A549 (cell line): Measurements from ENCODE around the gene ISOC1. TPM values are rescaled to one million over a fixed set of nuclear protein-coding genes. Genes with fewer than 3 reads are reported as not detected.

ENCODE experiments used
- ATAC-seq, 2 experiments: fragments of 200-7000 bp in 1 of 2; fragments of >200 bp in 1 of 2; cut with Nextera tagmentation in 1 of 2; cut with Tn5 transposase in 1 of 2; 3 replicates each; pipeline versions ENCODE4 v1.8.0 to v1.9.1; 2018 to 2020; ENCODE audit warnings: mild to moderate bottlenecking in 1 of 2, moderate library complexity in 1 of 2
- CTCF ChIA-PET: fragments of 300-600 bp; sonication (Branson Sonifier 250); formaldehyde crosslinking; extraction: SDS; loops from one replicate; lab custom pipeline; 2021; ENCODE audit warnings: antibody characterized with exemption, inconsistent platforms; lab: Yijun Ruan, JAX
- POLR2A ChIA-PET: fragments of 350-600 bp; formaldehyde crosslinking; extraction: SDS; loops from one replicate; lab custom pipeline; 2021; ENCODE audit warnings: antibody characterized with exemption, inconsistent platforms; lab: Yijun Ruan, JAX
- DNase-seq, 2 experiments: peaks; one replicate each; pipeline versions ENCODE4 v3.0.0 to v3.0.0-alpha.2; 2011 to 2016; ENCODE audit warnings: low read depth in 1 of 2, low spot score in 1 of 2
- FAIRE-seq: peaks from 2 replicates; lab custom pipeline; 2011; peaks lifted over from hg19 to GRCh38; lab: Jason Lieb, UNC
- H3K27ac ChIP-seq, 2 experiments: fragments of >200 bp; sonication (Bioruptor Twin); formaldehyde crosslinking; 3 replicates each; pipeline ENCODE4 v1.5.1; 2016 to 2017
- H3K4me1 ChIP-seq: fragments of >200 bp; sonication (Bioruptor Twin); formaldehyde crosslinking; 3 replicates; pipeline ENCODE4 v1.6.1; 2016
- H3K4me2 ChIP-seq: fragments of >200 bp; sonication (Bioruptor Twin); formaldehyde crosslinking; 3 replicates; pipeline ENCODE4 v1.6.1; 2016
- H3K4me3 ChIP-seq: fragments of >200 bp; sonication (Bioruptor Twin); formaldehyde crosslinking; 3 replicates; pipeline ENCODE4 v1.5.1; 2016
- H3K9me3 ChIP-seq: fragments of >200 bp; sonication (Bioruptor Twin); formaldehyde crosslinking; 3 replicates; pipeline ENCODE4 v1.6.1; 2016
- BHLHE40 ChIP-seq: IDR thresholded peaks from 2 replicates; pipeline ENCODE4 v1.6.1; 2012; ENCODE audit warnings: low read depth, low read length, inconsistent platforms
- CBX8 ChIP-seq: fragments of 200-600 bp; sonication (generic); IDR thresholded peaks from 2 replicates; pipeline ENCODE4 v1.6.1; 2016
- CHD2 ChIP-seq: fragments of 150-350 bp; IDR thresholded peaks from 2 replicates; pipeline ENCODE4 v1.6.1; 2014; ENCODE audit warnings: low read length; ENCODE audit not compliant: partially characterized antibody
- CHD4 ChIP-seq: fragments of 200-600 bp; sonication (generic); IDR thresholded peaks from 2 replicates; pipeline ENCODE4 v1.6.1; 2016; ENCODE audit warnings: antibody characterized with exemption, mild to moderate bottlenecking, borderline replicate concordance
- E2F6 ChIP-seq: IDR thresholded peaks from 2 replicates; pipeline ENCODE4 v1.6.1; 2012; ENCODE audit warnings: low read depth, borderline replicate concordance
- FOSL2 ChIP-seq, 2 experiments: fragments of 450-650 bp in 1 of 2; fragments of >200 bp in 1 of 2; sonication (Bioruptor Twin) in 1 of 2; formaldehyde crosslinking; IDR thresholded peaks; 2 replicates each; pipeline versions ENCODE4 v1.5.0 to v1.6.1; 2016 to 2020; ENCODE audit warnings: mild to moderate bottlenecking in 1 of 2, moderate library complexity in 1 of 2
- HDAC2 ChIP-seq: fragments of 200-600 bp; sonication (generic); IDR thresholded peaks from 2 replicates; pipeline ENCODE4 v1.6.1; 2016
- HES2 ChIP-seq: fragments of >200 bp; sonication (Bioruptor Twin); formaldehyde crosslinking; IDR thresholded peaks from 2 replicates; pipeline ENCODE4 v1.6.1; 2016
- HEYL ChIP-seq: fragments of 250-450 bp; sonication (Bioruptor Pico); IDR thresholded peaks from 2 replicates; pipeline ENCODE4 v1.8.0; 2021; ENCODE audit warnings: mild to moderate bottlenecking, moderate library complexity
- HMGXB4 ChIP-seq: fragments of 250-450 bp; sonication (Bioruptor Pico); IDR thresholded peaks from 2 replicates; pipeline ENCODE4 v1.5.0; 2021; ENCODE audit warnings: mild to moderate bottlenecking, moderate library complexity, borderline replicate concordance
- HOXB5 ChIP-seq: fragments of 250-450 bp; sonication (Bioruptor Pico); IDR thresholded peaks from 2 replicates; pipeline ENCODE4 v1.5.0; 2020; ENCODE audit warnings: mild to moderate bottlenecking, moderate library complexity
- JUNB ChIP-seq: fragments of >200 bp; sonication (Bioruptor Twin); formaldehyde crosslinking; IDR thresholded peaks from 2 replicates; pipeline ENCODE4 v1.6.1; 2016
- KDM5A ChIP-seq: fragments of 200-600 bp; sonication (generic); IDR thresholded peaks from 2 replicates; pipeline ENCODE4 v1.6.1; 2016; ENCODE audit warnings: antibody characterized with exemption, mild to moderate bottlenecking
- MAX ChIP-seq: IDR thresholded peaks from 2 replicates; pipeline ENCODE4 v1.6.1; 2012
- MYC ChIP-seq: IDR thresholded peaks from 2 replicates; pipeline ENCODE4 v1.6.1; 2012; ENCODE audit warnings: mild to moderate bottlenecking, inconsistent platforms, low read length, improper control_type of control experiment, borderline replicate concordance
- PBX3 ChIP-seq: IDR thresholded peaks from 2 replicates; pipeline ENCODE4 v1.6.1; 2012
- POLR2A ChIP-seq: IDR thresholded peaks from 2 replicates; pipeline ENCODE4 v1.6.1; 2012; ENCODE audit warnings: mild to moderate bottlenecking, low read length
- WGBS: methylation state at CpG from one replicate; pipeline ENCODE4 v1.1.6; 2017; ENCODE audit errors: missing lambda C conversion rate; 5-methylcytosine and 5-hydroxymethylcytosine counted together
- polyA plus RNA-seq, 4 experiments: library from polyadenylated mRNA; depleted of rRNA in 3 of 4; stranded (reverse); fragments of >200 nt; fragmentation: RNase III in 1 of 4; extraction: RNeasy Plus Mini Kit Qiagen cat#74134 plus additional on column Dnase treatment in 1 of 4; gene quantifications; 2 replicates in 3 of 4; 3 replicates in 1 of 4; pipeline ENCODE4 v1.2.3, GENCODE V29; 2011 to 2017

Gene ISOC1
- polyA plus RNA-seq, 2 of the 4 experiments (the other 2 are of a cell fraction), result 17.3 to 31.6 TPM

GRCh38 chr5:129099184-129099569 lies 4.6 kb downstream of the ISOC1 start:
- ATAC-seq, result no peak
- no peak overlapping the region for H3K27ac ChIP-seq
- DNase-seq, result no peak

GRCh38 chr5:129101794-129102193 lies 7.2 kb downstream of the ISOC1 start:
- ATAC-seq (0 out of 6 replicates have a peak, but pooled peaks of 1 of the 2 experiments have one; percentile 50), FAIRE-seq (no peak), DNase-seq (no peak)
- H3K4me3 ChIP-seq, result no peak overlapping the region
- POLR2A ChIA-PET, result no interaction called here
- H3K9me3 ChIP-seq, result no peaks in the 10 kb centered on the region
- no peaks in the 10 kb centered on the region for H3K4me1 ChIP-seq
- no peak for TF ChIP-seq CHD4
- no peak for TF ChIP-seq E2F6
- no peak for TF ChIP-seq BHLHE40
- no peak for TF ChIP-seq MYC
- TF ChIP-seq CHD2, result no peak
- TF ChIP-seq HOXB5 (CRISPR knock-in tag), result no peak
- no peak for TF ChIP-seq JUNB
- no peak for TF ChIP-seq FOSL2 (IDR thresholded peaks at IDR 0.05)
- TF ChIP-seq FOSL2 (CRISPR knock-in tag; IDR thresholded peaks at IDR 0.05), result no peak
- no peak overlapping the region for H3K4me2 ChIP-seq
- CTCF ChIA-PET, result no interaction called here
- WGBS, result 92% methylated on average over 2 of the region's 2 CpGs
- H3K27ac ChIP-seq, result no peak overlapping the region

More at GRCh38 chr5:129099184-129099569, 4.6 kb downstream of the ISOC1 start:
- CTCF ChIA-PET, result interaction anchor here (1.0 kb wide), 1 partner anchor 27 kb away, joined by 6 read pairs; no protein-coding TSS in a partner anchor
- no peak for TF ChIP-seq MAX
- no peak for TF ChIP-seq HDAC2
- TF ChIP-seq HMGXB4 (CRISPR knock-in tag), result no peak
- no peak for TF ChIP-seq PBX3
- TF ChIP-seq HEYL, result no peak
- Histone ChIP-seq H3K4me3 (no peak overlapping the region), H3K9me3 (no peaks in the 10 kb centered on the region), H3K4me2 (no peak overlapping the region), H3K4me1 (peaks cover 5% of the 10 kb centered on the region; the same call in 2 of the 3 replicates)
- WGBS, result 64% methylated on average over 1 of the region's 1 CpG
- POLR2A ChIA-PET, result no interaction called here
- no peak for FAIRE-seq

GRCh38 chr5:129103397-129103796 lies 8.8 kb downstream of the ISOC1 start:
- Histone ChIP-seq H3K4me3 (no peak overlapping the region), H3K4me1 (no peaks in the 10 kb centered on the region)
- FAIRE-seq (no peak), DNase-seq (no peak)
- no peak for TF ChIP-seq POLR2A
- TF ChIP-seq HES2, result no peak
- no peak for TF ChIP-seq HMGXB4 (CRISPR knock-in tag)
- no peak for TF ChIP-seq PBX3
- no peak for TF ChIP-seq KDM5A
- no peak for TF ChIP-seq CBX8
- TF ChIP-seq, all 56 proteins: peak for 0
- ChIA-PET CTCF (interaction anchor here (1.2 kb wide), 1 partner anchor 363 kb away, joined by 3 read pairs; no protein-coding TSS in a partner anchor), POLR2A (interaction anchor here (1.1 kb wide), 1 partner anchor 9 kb away, joined by 3 read pairs; the partner anchor contains the start of gene ISOC1)
- Histone ChIP-seq H3K27ac (no peak overlapping the region), H3K9me3 (no peaks in the 10 kb centered on the region), H3K4me2 (no peak overlapping the region)
- no peak for ATAC-seq
